ENCODE data around the gene KCNMA1.
"Not testable (repeated sequence)": the region's sequence is repeated elsewhere in the genome, so short reads cannot be mapped to it uniquely, and the experiment has no call there.

KCNMA1 gene

GRCh38 chr10:77391605-77392235 lies 245.9 kb downstream of the KCNMA1 start:
- peak; percentile 24 for DNase-seq (ENCODE audit: low read depth)

DNA sequence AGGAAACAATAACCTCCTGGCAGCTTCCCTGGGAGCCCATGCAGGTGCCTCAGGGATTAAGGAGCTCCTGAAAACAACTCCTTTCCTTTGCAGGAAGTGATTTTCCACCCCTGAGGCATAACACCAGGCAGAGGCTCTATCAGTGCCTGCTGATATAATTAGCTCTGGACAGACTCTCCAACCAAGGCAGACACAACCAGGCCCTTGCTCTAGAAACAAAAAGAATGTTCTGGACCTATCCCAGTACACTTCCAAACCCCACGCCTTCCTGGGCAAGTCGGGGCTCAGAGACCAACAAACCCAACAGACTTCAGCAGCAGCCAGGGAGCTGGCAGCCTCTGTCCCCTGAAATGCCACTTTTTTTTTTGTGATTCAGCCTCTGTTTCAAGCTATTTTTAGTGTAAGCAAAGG lies 247.1 kb downstream of the KCNMA1 start:
- DNase-seq (ENCODE audit: low read depth) = no peak

DNA sequence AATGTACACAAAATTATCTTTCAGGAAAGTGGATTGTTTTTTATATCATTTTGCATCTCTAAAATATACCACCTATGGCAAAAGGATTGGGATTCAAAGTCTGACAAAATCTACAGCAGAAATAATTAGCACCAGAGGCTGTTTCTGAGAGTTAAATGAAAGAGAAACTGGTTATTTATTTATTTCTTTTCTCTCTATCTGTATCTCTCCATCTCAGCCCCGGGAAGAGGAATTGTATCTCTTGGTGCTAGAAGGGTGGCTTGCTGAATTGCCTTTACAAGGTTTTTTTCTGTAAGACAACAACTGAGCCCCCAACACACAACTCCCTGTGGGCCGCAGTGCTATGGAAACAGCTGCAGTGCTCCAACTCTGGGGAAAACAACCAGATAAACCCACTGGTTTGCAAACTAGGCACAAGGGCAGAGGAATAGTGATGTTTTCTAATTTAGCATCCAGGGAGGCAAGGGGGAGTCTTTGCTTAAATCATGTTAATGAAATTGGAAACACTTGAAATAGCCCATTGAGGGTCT lies 249.0 kb downstream of the KCNMA1 start:
- no peak for DNase-seq (ENCODE audit: low read depth)

GRCh38 chr10:77387701-77388100 lies 249.9 kb downstream of the KCNMA1 start:
- not testable (repeated sequence) for DNase-seq (ENCODE audit: low read depth)

DNA sequence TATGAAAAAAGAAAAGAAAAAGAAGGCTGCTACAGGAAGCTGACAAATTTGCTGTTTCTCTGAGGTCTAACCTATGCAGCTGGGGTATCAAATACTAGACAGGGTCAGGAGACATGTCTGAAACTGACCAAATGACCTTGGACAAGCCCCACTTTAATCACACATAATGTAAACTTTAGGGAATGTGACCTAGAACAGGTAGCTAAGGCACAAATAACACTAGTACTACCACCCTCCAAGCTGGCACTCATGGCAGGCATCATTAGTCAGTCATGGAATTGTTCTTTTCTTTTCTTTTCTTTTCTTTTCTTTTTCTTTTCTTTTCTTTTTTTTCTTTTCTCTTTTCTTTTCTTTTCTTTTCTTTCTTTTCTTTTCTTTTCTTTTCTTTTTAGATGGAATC lies 250.4 kb downstream of the KCNMA1 start:
- no peak for DNase-seq (ENCODE audit: low read depth)

DNA sequence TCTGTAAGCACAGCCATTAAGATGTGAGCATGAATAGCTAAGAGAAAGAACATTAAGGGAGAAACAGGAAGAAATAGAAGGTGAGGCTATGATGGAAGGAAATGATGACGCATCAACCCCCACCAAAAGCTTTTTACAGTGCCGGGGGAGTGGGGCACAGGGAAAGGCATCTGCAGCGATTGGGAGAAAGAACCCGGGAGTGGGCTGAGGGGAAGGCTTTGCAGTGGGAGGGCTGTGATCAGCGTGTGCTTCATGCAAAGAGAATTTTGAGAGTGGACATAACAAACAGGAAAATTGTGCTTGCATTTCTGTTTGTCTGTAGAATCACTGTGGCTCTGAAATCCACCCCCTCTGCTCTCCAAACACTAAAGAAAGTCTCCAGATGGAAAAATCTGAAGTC lies 250.8 kb downstream of the KCNMA1 start:
- DNase-seq (ENCODE audit: low read depth) = no peak

GRCh38 chr10:77386365-77386764 lies 251.2 kb downstream of the KCNMA1 start:
- no peak for DNase-seq (ENCODE audit: low read depth)

GRCh38 chr10:77385315-77385714 lies 252.3 kb downstream of the KCNMA1 start:
- DNase-seq (ENCODE audit: low read depth) = no peak

DNA sequence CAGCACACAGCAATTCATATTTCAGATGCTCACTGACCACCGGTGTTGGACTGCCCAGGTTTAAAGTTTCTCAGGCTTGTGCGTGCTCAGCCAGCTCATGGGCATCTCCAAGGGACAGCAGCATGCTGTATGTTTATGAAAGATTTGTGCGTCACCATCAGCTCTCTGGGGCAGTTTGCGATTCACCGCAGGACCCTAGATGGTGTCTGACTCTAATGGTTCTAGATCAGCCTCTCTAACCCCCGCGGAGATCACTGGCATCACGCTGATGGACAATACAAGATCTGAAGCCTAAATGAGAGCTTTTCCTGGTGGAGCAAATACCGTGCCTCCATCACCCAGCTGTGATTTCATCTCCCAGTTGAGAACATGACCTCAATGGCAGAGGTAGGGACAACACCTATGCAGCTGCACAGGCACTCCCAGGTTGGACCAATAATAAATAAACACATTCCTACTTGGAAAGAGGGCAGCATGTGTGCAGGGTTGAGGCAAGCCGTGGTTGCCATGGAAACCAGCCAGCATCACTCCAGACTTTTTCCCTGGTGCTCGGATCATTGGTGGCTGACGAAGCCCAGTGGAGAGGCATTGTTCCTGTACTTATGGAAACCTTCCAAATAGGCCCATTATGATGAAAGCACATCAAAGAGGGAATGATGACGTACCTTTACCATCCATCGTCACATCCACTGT lies 253.6 kb downstream of the KCNMA1 start:
- DNase-seq (ENCODE audit: low read depth) = no peak

DNA sequence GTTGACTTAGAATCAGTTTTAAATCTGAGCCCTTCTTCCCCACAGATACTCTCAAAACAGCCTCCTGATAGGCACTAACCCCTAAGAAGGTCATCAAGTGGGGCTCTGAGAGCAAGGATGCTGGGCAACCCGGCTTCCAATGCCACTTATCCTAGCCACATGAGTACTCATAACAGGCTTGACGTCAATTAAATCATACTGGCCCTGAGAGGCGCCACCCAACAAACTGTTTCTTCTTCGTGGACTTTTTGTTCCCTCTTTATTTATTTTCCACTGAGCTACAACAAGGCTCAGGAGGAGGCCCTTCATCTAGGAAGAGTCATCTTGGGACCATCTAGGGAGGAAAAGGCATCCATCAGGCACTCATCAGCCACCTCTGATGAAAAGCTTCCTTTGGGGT lies 255.9 kb downstream of the KCNMA1 start:
- DNase-seq (ENCODE audit: low read depth) = no peak

DNA sequence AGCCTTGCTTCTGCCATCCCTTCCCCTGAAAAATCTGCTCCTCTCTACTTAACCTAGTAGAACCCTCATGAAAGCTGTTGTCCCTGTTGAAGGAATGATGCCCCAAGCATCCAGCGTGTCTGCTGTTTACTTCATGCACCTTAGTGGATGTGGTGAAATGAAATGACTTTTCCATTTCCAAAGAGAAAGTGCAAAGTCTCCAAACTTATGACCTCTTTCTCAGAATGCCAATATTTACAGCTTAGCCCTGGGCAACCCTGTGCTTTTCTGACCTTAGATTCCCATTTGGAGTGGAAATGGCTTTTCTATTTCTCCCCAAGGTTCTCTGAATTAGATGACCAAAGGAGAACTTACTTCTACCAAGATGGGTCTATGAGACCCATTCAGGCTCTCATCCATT lies 256.9 kb downstream of the KCNMA1 start:
- DNase-seq (ENCODE audit: low read depth) = no peak

DNA sequence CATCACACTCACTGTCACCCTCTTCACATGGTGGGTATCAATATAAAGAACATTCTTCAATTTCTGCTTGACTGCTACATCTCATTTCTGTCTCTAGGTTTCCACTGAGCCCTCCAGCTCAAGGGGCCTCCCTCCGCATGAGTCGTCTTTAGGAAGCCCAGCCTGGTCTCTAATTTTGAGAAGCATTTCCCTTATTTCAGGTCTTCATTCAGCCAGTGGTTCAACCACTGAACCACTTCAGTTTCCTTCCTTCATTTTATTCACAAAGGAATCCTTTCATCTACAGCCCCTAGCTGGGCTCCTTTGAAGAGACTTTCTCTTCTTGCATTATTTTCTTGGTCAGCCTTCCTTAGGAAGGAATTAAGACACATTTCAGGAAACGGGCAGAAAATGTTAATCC lies 257.4 kb downstream of the KCNMA1 start:
- no peak for DNase-seq (ENCODE audit: low read depth)

- no peak for DNase-seq (ENCODE audit: low read depth)
Measured at GRCh38 chr10:77378366-77379349, 258.9 kb downstream of the KCNMA1 start.

DNA sequence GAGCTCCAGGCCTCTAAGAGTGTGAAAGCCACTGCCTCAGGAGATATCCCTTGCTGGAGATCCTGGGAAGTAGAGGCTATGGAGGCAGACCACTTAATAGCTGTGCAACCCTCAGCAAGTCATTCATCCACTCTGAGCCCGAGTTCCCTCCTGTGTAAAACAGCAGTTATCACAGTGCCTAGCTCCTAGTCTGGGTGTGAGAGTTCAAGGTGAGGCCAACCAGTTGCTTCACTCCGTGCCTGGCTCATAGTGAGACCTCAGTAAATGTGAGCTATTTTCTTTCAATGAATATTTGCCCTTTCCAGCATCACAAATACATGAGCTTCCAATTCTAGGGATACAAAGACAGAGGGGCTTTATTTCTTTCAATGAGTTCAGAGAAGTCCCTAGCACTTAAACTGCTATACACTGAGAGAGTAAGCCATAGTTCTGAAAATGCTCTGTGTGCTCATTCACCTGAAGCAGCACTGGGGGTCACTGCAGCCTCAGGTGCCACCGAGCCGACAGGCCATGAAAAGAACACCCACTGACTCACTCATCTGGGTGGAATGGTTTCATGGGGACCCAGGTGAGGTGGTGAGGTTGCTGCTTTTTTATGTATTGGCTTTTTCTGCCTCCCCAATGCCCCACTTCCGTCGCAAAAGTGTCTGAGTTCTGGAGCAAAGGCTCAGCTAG lies 259.8 kb downstream of the KCNMA1 start:
- DNase-seq (ENCODE audit: low read depth) = no peak

- no peak for DNase-seq (ENCODE audit: low read depth)
Measured at GRCh38 chr10:77377034-77377433, 260.6 kb downstream of the KCNMA1 start.

DNA sequence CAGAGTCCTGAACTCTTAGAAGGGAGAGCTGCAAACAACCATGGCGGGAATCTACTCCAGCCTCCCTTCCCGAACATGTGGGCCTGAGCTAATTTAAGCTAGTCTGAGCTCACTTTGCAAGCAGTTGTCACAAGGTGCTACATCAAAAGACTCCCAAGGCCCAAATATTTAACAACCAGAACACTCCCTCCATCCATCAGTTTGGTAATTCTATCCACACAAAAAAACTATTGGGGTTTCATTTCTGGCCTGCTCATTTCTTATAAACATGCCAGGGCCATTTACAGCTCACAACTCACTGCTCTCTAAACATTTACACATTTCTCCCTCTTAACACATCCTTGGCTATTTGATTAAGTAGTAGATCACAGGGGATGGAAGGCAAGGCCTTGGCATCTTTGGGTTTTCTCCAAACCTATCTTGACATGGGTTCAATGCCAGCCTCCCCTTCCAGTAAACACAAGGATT lies 263.4 kb downstream of the KCNMA1 start:
- DNase-seq (ENCODE audit: low read depth) = no peak

DNA sequence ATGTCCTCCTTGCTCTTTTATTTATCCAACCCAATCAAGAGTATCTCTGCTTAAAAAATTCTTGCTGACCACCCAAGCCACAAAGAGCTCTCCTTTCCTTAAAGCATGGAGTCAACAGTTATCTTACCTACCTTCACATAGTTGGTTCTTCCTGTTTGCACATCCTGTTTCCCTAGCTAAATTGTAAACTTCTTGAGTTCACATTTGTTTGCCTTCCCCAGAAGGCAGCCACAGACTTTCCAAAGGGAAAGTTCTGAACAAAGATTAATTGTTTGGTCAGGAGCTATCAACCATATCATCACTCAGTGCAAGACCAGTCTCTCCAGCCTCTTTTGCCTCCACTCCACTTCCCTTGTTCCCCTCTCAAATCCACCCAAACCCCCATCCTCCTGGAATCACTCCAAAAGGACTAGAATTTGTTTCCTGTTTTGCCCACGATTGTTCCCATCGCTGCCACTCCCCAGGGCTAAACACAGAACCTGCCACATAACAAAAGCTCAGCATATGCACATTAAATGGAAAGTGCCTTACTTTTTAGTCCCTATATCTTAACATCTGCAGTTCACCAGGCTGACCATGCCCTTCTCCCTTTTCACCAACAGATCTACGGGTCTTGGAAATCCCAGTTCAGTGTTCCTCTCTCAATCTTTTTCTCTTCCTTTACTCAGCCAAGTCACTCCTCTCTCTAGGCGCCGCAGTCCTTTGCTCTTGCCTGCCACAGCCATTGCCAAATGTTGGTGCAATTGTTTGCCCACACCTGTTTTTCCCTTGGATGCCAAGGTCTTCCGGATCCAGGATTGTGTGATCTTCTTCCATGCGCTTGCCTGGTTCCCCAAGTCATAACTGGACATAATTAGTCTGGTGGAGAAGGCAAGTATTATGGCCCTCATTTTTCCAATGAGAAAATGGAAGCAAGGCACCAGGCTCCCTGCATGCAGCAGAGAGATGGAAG lies 265.5 kb downstream of the KCNMA1 start:
- no peak for DNase-seq (ENCODE audit: low read depth)

- DNase-seq (ENCODE audit: low read depth) = no peak
Measured at GRCh38 chr10:77371421-77371820, 266.2 kb downstream of the KCNMA1 start.

GRCh38 chr10:77368006-77368405 lies 269.6 kb downstream of the KCNMA1 start:
- no peak for DNase-seq (ENCODE audit: low read depth)

GRCh38 chr10:77363210-77363609 lies 274.4 kb downstream of the KCNMA1 start:
- no peak for DNase-seq (ENCODE audit: low read depth)

DNA sequence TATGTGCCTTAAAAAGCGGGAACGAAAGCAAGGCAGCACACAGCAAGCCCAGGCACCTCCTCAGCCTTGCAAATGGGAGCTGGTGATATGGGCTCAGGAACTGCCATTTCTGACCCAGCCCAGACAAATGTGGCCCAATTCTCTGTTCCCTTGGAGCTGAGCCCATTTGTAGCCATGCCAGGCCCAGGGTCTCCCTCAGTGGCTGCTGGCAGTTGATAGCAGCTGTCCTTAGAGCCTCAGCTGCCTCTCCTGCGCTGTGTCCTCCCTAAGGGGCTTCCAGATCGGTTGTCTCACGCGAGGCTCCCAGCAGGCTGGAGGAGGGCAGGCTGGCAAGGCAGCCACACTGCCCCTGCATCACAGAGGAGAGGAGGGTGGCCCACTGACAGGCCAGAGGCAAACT lies 275.8 kb downstream of the KCNMA1 start:
- DNase-seq (ENCODE audit: low read depth) = no peak

All from CMK (cell line).